Peyer's patch (tissue), 4 donors: ENCODE data around the gene PROX1.

Experiments used
- POLR2A ChIP-seq, 2 donors: fragments of 450-650 bp; IDR thresholded peaks; one replicate each; pipeline ENCODE4 v1.5.1; 2017; ENCODE audit warnings: antibody characterized with exemption in 2 of 2, mild to moderate bottlenecking in 2 of 2, moderate library complexity in 2 of 2
- TF ChIP-seq, protein P1 (sequence below), 6 experiments: fragments of 450-650 bp in 4 of 6; fragments of 200-600 bp in 2 of 6; sonication (generic) in 1 of 6; IDR thresholded peaks; one replicate each; pipeline ENCODE4 v1.5.1; 2017 to 2019; ENCODE audit warnings: antibody characterized with exemption in 6 of 6, mild to moderate bottlenecking in 3 of 6, moderate library complexity in 1 of 6

DNA sequence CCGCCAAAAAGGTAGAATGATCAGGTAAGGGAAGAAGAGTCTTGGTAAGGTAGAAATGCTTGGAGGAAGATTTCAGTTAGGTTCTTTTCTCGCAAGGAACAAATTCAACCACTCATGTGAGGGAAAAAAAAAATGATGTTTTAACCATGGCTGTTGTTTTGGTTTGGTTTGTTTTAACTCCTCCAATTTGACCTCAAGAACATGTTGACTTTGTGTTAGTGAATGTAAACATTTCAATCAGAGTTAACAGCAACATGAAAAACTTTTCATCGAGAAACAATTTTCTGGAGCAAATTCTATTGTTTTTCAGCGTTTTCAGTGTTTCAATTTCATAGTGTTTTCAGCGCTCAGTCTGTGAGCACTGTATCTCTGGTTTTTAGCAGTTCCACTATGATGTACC is 49.0 kb upstream of the PROX1 start:
- TF ChIP-seq, protein P1, sequence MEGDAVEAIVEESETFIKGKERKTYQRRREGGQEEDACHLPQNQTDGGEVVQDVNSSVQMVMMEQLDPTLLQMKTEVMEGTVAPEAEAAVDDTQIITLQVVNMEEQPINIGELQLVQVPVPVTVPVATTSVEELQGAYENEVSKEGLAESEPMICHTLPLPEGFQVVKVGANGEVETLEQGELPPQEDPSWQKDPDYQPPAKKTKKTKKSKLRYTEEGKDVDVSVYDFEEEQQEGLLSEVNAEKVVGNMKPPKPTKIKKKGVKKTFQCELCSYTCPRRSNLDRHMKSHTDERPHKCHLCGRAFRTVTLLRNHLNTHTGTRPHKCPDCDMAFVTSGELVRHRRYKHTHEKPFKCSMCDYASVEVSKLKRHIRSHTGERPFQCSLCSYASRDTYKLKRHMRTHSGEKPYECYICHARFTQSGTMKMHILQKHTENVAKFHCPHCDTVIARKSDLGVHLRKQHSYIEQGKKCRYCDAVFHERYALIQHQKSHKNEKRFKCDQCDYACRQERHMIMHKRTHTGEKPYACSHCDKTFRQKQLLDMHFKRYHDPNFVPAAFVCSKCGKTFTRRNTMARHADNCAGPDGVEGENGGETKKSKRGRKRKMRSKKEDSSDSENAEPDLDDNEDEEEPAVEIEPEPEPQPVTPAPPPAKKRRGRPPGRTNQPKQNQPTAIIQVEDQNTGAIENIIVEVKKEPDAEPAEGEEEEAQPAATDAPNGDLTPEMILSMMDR (IDR thresholded peaks at IDR 0.05), result no peak
- no peak for TF ChIP-seq POLR2A (IDR thresholded peaks at IDR 0.05)
